Fibroblast of upper back skin (primary cell): ENCODE results near the gene PDGFC.
"Not testable (repeated sequence)": the region's sequence is repeated elsewhere in the genome, so short reads cannot be mapped to it uniquely, and the experiment has no call there.

Source experiments
- DNase-seq: peaks from one replicate; pipeline ENCODE4 v3.0.0-alpha.2; 2013

PDGFC gene

GRCh38 chr4:156950090-156950489 lies 21.5 kb downstream of the PDGFC start:
- DNase-seq = no peak

- DNase-seq = peak; percentile 90
Measured at GRCh38 chr4:156949373-156949814, 22.2 kb downstream of the PDGFC start.

- DNase-seq = no peak
Measured at GRCh38 chr4:156948738-156949137, 22.9 kb downstream of the PDGFC start.

GRCh38 chr4:156948133-156948532 lies 23.5 kb downstream of the PDGFC start:
- no peak for DNase-seq

GRCh38 chr4:156946516-156947424 lies 24.8 kb downstream of the PDGFC start:
- DNase-seq = peak; percentile 98

- DNase-seq = no peak
Measured at GRCh38 chr4:156945532-156945931, 26.1 kb downstream of the PDGFC start.

GRCh38 chr4:156942991-156943390 lies 28.6 kb downstream of the PDGFC start:
- DNase-seq = no peak

GRCh38 chr4:156941940-156942548 lies 29.6 kb downstream of the PDGFC start:
- peak; percentile 97 for DNase-seq

- DNase-seq = peak; percentile 31
Measured at GRCh38 chr4:156939801-156940200, 31.8 kb downstream of the PDGFC start.

- no peak for DNase-seq
Measured at GRCh38 chr4:156939139-156939538, 32.5 kb downstream of the PDGFC start.

GRCh38 chr4:156934259-156934635 lies 37.4 kb downstream of the PDGFC start:
- DNase-seq = no peak

GRCh38 chr4:156933633-156934258 lies 37.9 kb downstream of the PDGFC start:
- peak; percentile 87 for DNase-seq

GRCh38 chr4:156932360-156932759 lies 39.2 kb downstream of the PDGFC start:
- not testable (repeated sequence) for DNase-seq

- peak; percentile 86 for DNase-seq
Measured at GRCh38 chr4:156931267-156931666, 40.3 kb downstream of the PDGFC start.

- peak; percentile 54 for DNase-seq
Measured at GRCh38 chr4:156929386-156930105, 42.1 kb downstream of the PDGFC start.

- no peak for DNase-seq
Measured at GRCh38 chr4:156924774-156925315, 46.8 kb downstream of the PDGFC start.

- no peak for DNase-seq
Measured at GRCh38 chr4:156923525-156923924, 48.1 kb downstream of the PDGFC start.

GRCh38 chr4:156915221-156915620 lies 56.4 kb downstream of the PDGFC start:
- no peak for DNase-seq

GRCh38 chr4:156913234-156913633 lies 58.4 kb downstream of the PDGFC start:
- no peak for DNase-seq

GRCh38 chr4:156909010-156909409 lies 62.6 kb downstream of the PDGFC start:
- DNase-seq = no peak

- no peak for DNase-seq
Measured at GRCh38 chr4:156906325-156906724, 65.3 kb downstream of the PDGFC start.

GRCh38 chr4:156901871-156902270 lies 69.7 kb downstream of the PDGFC start:
- DNase-seq = peak; percentile 26
